Stimulated activated CD8-positive, alpha-beta memory T cell treated with anti-CD3 and anti-CD28 coated beads, Interleukin-4, amount 100 ng/mL, for 4 hours (primary cell): ENCODE measurements around the gene SH3BP2.

ENCODE experiments used
- DNase-seq, 2 donors: peaks; one replicate each; pipeline ENCODE4 v3.0.0-alpha.2; 2020; ENCODE audit warnings: low read depth in 2 of 2, low spot score in 1 of 2

SH3BP2 gene

DNA sequence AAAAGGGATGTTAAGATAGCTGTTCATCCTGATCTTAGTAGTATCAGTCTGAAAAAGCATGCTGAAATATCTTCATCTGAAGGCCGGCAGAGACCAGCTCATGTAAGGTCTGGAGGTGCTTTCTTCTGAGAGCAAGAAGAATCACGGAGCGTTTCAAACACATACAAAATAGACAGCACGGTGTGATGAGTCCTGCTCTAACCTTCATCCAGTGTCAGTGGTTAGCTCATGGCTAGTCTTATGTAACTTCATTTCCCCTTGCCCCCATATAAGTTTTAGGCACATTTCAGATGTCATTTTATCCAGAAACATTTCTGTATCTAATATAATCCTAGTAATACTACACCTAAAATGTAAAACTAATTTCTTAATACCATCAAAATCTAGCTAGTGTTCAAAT lies 78.6 kb downstream of the SH3BP2 start:
- DNase-seq = no peak

DNA sequence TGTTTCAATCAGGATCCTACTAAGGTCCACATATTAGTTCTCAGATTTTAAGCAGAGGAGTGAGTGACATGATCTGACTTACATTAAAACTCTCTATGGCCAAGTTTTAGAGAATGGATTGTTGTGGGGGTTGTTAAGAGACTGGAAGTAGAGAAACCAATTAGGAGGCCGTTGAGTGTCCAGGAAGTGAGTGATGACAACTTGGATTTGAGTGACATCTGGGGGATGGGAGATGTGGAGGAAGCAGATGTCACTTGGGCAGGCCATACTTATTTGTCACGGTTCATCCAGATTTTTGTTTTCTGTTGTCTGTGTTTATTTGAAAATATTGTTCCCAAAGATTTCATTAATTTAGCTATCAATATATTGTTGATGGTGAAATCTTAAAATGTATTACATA lies 79.0 kb downstream of the SH3BP2 start:
- DNase-seq = no peak

DNA sequence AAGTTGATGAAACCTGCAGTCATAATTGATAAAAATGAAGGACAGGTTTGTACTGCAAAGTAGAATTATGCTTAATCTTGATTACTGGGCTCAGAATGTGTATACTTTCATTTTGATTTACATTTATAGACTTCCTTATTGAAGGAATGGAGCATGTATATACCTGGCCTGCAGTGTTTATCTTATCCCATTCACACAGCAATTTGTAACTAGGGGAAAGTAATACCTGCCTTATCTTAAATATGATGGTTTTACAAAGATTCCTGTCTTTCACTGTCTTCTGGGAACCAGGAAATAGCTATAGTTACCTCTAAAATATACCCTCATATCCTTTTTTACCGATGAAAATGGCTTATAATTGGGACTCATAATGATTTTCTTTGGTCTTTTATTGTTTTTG lies 80.4 kb downstream of the SH3BP2 start:
- DNase-seq = no peak

DNA sequence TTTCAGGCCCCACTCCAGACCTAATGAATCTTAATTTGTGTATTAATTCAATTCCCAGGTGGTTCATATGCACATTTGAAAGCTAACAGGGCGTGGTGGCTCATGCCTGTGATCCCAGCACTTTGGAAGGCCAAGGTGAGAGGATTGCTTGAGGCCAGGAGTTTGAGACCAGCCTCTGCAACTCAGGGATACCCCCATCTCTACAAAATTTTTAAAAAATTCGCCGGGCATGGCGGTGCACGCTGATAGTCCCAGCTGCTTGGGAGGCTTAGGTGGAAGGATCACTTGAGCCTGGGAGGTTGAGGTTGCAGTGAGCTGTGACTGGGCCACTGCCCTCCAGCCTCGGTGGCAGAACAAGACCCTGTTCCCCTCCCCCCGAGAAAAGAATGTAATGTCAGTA lies 82.0 kb downstream of the SH3BP2 start:
- no peak for DNase-seq

DNA sequence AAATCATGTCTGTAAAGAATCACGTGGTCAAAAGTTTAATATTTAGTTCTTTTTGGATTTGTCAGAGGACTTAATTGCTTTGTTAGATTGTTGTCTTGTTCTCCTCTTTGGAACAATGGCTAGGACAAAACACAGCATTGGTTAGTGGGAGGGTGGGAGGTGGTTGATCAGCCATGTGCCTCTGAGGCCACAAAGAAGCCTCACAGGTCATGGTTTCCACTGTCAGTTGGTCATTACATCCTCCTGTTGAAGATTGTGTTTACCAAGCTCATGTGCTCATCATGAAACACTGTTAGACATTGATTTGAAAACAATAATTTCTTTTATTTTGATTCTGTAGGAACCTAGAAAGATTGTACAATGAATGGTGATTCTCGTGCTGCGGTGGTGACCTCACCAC lies 82.7 kb downstream of the SH3BP2 start:
- no peak for DNase-seq

DNA sequence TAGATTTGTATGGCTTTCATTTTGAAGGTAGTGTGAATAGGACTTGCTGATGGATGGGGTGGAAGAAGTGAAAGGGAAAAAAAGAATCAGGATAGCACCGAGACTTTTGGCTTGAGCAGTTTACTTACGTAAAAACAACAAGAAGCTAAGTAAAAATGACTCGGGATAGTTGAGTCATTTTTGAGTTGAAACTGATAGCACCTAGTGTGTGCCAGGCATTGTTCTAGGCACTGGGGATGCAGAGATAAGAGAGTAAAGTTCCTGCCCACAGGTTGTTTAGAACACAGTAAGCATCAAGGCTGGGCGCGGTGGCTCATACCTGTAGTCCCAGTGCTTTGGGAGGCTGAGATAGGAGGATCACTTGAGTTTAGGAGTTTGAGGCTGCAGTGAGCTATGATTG lies 85.5 kb downstream of the SH3BP2 start:
- no peak for DNase-seq

DNA sequence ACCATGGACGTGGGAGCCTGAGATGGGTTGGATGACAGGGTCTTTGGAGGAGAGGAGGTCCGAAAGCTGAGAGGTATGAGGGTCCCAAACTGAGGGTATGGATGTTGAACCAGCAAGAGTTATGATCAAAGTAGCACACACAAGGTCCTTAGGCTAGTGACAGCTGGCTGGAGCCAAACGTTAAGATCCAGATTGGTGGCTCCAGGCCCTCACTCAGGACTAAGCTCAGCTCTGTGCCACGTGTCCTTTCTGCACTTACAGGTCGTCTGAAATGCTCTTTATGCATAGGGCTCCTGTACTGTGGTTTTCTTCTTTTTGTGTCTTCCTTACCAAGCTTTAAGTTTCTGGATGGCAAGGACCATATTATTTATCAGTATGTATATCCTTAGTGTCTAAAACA lies 86.1 kb downstream of the SH3BP2 start:
- DNase-seq = no peak

DNA sequence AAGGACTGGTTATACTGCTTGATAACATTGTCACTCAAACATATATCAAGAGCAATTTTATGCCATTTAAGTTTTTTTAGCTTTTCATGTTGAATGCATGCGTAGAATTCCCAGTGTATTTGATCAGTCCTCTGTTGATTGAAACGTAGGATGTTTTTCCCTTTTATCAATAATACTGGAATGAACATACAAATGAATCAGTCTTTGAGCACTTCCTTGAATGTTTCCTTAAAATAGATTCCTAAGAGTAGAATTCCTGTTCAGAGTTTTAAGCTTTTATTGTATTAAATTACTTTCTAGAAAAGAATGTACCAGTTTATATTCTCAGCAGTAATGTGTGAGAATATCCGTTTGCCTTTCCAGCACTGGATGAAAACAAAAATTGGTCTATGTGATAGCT lies 88.5 kb downstream of the SH3BP2 start:
- DNase-seq = no peak

DNA sequence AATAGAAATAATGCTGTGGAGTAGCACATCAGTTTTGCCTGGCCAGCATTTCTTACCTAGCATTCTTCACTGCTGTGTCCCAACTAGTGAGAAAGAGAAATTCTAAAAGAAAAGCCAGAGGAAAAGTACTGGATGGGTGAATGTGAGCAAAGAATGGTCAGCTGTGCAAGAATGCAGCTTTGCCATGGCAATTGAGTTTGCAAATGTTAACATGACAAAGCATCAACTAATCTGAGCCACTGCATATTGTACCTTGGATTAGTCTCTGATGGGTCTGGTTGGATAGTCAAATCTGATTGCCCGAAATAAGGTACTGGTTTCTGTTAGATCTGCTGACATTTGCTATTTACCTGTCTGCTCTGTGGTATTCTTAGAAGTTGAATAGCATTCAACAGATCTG lies 89.5 kb downstream of the SH3BP2 start:
- DNase-seq = no peak

DNA sequence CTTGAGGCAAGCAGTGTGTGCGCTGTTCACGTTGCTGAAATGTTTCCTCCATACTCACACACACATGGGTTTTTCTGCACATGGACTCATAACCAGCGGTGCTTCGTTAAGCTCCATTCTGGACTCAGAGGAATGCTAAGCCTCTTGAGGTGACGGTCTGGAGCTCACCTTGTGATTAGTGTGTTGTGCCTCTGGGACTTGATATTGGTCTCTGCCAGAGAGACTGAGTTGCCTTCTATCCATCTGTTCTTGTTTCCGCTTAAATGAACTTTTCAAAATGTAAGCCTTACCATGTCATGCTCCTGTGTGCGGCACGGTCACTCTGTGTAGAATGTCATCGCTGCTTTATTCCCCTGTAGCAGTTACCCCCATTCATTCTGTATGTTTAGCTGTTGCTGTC lies 93.3 kb downstream of the SH3BP2 start:
- no peak for DNase-seq

DNA sequence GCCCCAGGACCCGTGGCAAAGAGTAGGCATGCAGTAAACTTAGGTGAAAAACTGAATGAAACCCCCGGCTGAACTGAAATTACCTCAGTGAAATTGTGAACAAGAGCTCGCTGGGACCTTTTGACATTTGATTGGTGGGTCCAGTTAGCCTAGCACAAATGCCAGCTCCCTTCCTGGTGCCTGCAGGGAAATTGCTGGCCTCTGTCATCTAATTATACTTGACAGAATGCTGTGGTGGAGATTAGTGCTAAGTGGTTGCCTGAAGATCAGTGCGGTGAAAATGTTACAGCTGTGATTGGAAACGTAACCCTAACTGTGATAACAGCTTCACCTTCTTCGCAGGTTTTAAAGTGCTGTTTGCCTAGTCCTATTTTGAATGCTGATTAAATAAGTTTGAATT lies 93.7 kb downstream of the SH3BP2 start:
- no peak for DNase-seq

DNA sequence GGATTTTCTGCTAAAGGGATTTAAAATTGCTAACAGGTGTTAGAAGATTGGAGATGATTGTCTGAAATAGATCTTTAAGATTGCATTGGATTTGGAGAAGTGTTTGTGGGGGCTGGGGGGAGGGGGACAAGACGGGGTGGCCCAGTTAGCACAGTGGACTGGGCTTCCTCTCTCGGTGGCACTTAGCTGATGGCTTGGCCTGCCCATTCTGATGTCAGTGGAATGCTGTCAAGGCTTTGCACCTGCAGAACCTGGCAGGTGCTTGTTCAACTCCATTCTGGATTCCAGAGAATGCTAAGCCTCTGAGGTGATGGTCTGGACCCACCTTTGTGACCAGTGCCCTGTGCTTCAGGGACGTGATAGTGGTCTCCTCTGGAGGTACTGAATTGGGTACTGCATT lies 94.5 kb downstream of the SH3BP2 start:
- no peak for DNase-seq

DNA sequence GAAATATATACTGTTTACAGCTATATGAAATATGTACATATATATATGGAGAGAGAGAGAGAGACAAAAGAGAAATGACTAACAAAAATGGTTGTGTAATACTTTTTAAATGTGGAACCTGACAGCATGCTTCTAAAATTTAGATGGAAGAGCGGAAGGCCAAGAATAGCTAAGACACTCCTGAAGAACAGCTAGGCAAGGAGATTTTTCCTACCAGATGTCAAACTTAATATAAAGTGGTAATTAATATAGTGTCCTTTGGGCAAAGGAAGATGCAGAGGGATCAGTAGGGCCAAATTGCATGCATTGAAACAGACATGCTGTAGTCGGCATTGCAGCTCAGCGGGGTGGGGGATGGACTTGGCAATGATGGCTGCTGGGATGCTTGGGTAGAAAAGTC lies 96.0 kb downstream of the SH3BP2 start:
- DNase-seq = no peak
